Loucy (cell line): ENCODE measurements around the gene LACTBL1.
"Not testable (repeated sequence)": the region's sequence is repeated elsewhere in the genome, so short reads cannot be mapped to it uniquely, and the experiment has no call there.

Source experiments
- H2AFZ ChIP-seq: fragments of 200-600 bp; sonication (generic); 2 replicates; pipeline ENCODE4 v1.6.0; 2016; ENCODE audit warnings: antibody characterized with exemption, mild to moderate bottlenecking, low read length, moderate library complexity
- H3F3A ChIP-seq: fragments of 200-600 bp; 2 replicates; pipeline ENCODE4 v1.6.0; 2016; ENCODE audit warnings: antibody characterized with exemption, low read depth, mild to moderate bottlenecking
- H3K27me3 ChIP-seq: fragments of 200-600 bp; sonication (generic); 2 replicates; pipeline ENCODE4 v1.6.1; 2014; ENCODE audit warnings: low read length, mild to moderate bottlenecking; ENCODE audit not compliant: insufficient read depth, poor library complexity, severe bottlenecking
- H3K36me3 ChIP-seq: fragments of 200-600 bp; sonication (generic); 2 replicates; pipeline ENCODE4 v1.6.1; 2016; ENCODE audit warnings: low read length; ENCODE audit not compliant: insufficient read depth
- H3K4me1 ChIP-seq: fragments of 200-600 bp; sonication (generic); 2 replicates; pipeline ENCODE4 v1.5.1; 2014; ENCODE audit warnings: low read length, mild to moderate bottlenecking; ENCODE audit not compliant: insufficient read depth, poor library complexity, severe bottlenecking
- H3K4me2 ChIP-seq: fragments of 200-600 bp; sonication (generic); 2 replicates; pipeline ENCODE4 v1.6.0; 2014; ENCODE audit warnings: antibody characterized with exemption, low read length, low read depth, mild to moderate bottlenecking; ENCODE audit not compliant: poor library complexity, severe bottlenecking
- H3K4me3 ChIP-seq: fragments of 200-600 bp; sonication (generic); 2 replicates; pipeline ENCODE4 v1.5.1; 2014; ENCODE audit warnings: low read length, mild to moderate bottlenecking, mixed read lengths; ENCODE audit not compliant: poor library complexity, severe bottlenecking
- H3K79me2 ChIP-seq: fragments of 200-600 bp; sonication (generic); 2 replicates; pipeline ENCODE4 v1.6.1; 2014; ENCODE audit warnings: low read length; ENCODE audit not compliant: insufficient read depth
- H3K9ac ChIP-seq: fragments of 200-600 bp; sonication (generic); 2 replicates; pipeline ENCODE4 v1.6.0; 2014; ENCODE audit warnings: mild to moderate bottlenecking, low read depth, low read length, moderate library complexity; ENCODE audit not compliant: poor library complexity, severe bottlenecking
- H3K9me2 ChIP-seq: fragments of 200-600 bp; sonication (generic); replicated peaks from 2 replicates; pipeline ENCODE4 v1.6.1; 2016; ENCODE audit warnings: low read depth, low read length, mixed read lengths
- H3K9me3 ChIP-seq: fragments of 200-600 bp; sonication (generic); 2 replicates; pipeline ENCODE4 v1.6.1; 2014; ENCODE audit warnings: mild to moderate bottlenecking, antibody characterized with exemption, low read length, low read depth; ENCODE audit not compliant: insufficient read depth
- H4K20me1 ChIP-seq: fragments of 200-600 bp; sonication (generic); 2 replicates; pipeline ENCODE4 v1.6.0; 2014; ENCODE audit warnings: antibody characterized with exemption, low read length, mild to moderate bottlenecking; ENCODE audit not compliant: insufficient read depth, poor library complexity, severe bottlenecking
- CTCF ChIP-seq: fragments of 200-600 bp; sonication (generic); conservative IDR thresholded peaks from 2 replicates; pipeline ENCODE4 v1.5.1; 2014; ENCODE audit warnings: mild to moderate bottlenecking, antibody characterized with exemption, low read length
- EZH2phosphoT487 ChIP-seq: fragments of 200-600 bp; IDR thresholded peaks from 2 replicates; pipeline ENCODE4 v1.6.1; 2018; ENCODE audit warnings: antibody characterized with exemption, mild to moderate bottlenecking, moderate library complexity, borderline replicate concordance

LACTBL1 gene

GRCh38 chr1:23013657-23014056 is 41.0 kb upstream of the LACTBL1 start:
- Histone ChIP-seq H3K9me2 (no peaks in the 10 kb centered on the region), H3F3A (no peaks in the 10 kb centered on the region), H2AFZ (no peak overlapping the region), H3K4me3 (no peak overlapping the region), H3K79me2 (no peaks in the 10 kb centered on the region), H3K36me3 (no peaks in the 10 kb centered on the region), H4K20me1 (no peaks in the 10 kb centered on the region), H3K4me1 (peaks cover 4% of the 10 kb centered on the region), H3K27me3 (no peaks in the 10 kb centered on the region), H3K4me2 (no peak overlapping the region), H3K9me3 (no peaks in the 10 kb centered on the region), H3K9ac (no peak overlapping the region)
- TF ChIP-seq EZH2phosphoT487 (no peak), CTCF (no peak)

GRCh38 chr1:23010025-23010424 is 37.4 kb upstream of the LACTBL1 start:
- not testable (repeated sequence) for H3K27me3 ChIP-seq, H3K4me1 ChIP-seq, H3K79me2 ChIP-seq, H4K20me1 ChIP-seq, H3K9ac ChIP-seq, H3K9me3 ChIP-seq, H3K36me3 ChIP-seq, H3K9me2 ChIP-seq, H3K4me2 ChIP-seq, H3K4me3 ChIP-seq, H3F3A ChIP-seq, H2AFZ ChIP-seq

- Histone ChIP-seq H3K4me2 (no peak overlapping the region), H4K20me1 (no peaks in the 10 kb centered on the region), H3K36me3 (no peaks in the 10 kb centered on the region), H3F3A (no peaks in the 10 kb centered on the region), H3K4me3 (no peak overlapping the region), H2AFZ (no peak overlapping the region), H3K27me3 (no peaks in the 10 kb centered on the region), H3K9ac (no peak overlapping the region), H3K9me3 (no peaks in the 10 kb centered on the region), H3K79me2 (no peaks in the 10 kb centered on the region), H3K9me2 (no peaks in the 10 kb centered on the region), H3K4me1 (no peaks in the 10 kb centered on the region)
- TF ChIP-seq EZH2phosphoT487 = no peak
- TF ChIP-seq CTCF = no peak
Measured at GRCh38 chr1:23008901-23009300, 36.2 kb upstream of the LACTBL1 start.

GRCh38 chr1:23007106-23007505 is 34.4 kb upstream of the LACTBL1 start:
- Histone ChIP-seq H3K9me3 (no peaks in the 10 kb centered on the region), H3K4me1 (no peaks in the 10 kb centered on the region), H3K79me2 (no peaks in the 10 kb centered on the region), H3F3A (no peaks in the 10 kb centered on the region), H3K4me3 (no peak overlapping the region), H3K9me2 (no peaks in the 10 kb centered on the region), H3K27me3 (no peaks in the 10 kb centered on the region), H3K36me3 (no peaks in the 10 kb centered on the region), H3K4me2 (no peak overlapping the region), H4K20me1 (no peaks in the 10 kb centered on the region), H2AFZ (no peak overlapping the region), H3K9ac (no peak overlapping the region)
- TF ChIP-seq EZH2phosphoT487 = no peak
- TF ChIP-seq CTCF = no peak

- not testable (repeated sequence) for H3K4me1 ChIP-seq, H3K79me2 ChIP-seq, H3K36me3 ChIP-seq, H3K4me2 ChIP-seq, H3K9me3 ChIP-seq, H3F3A ChIP-seq, H3K27me3 ChIP-seq, H3K9ac ChIP-seq, H2AFZ ChIP-seq, H3K9me2 ChIP-seq, H4K20me1 ChIP-seq, H3K4me3 ChIP-seq
Measured at GRCh38 chr1:23004769-23005168, 32.1 kb upstream of the LACTBL1 start.
